H7 (cell line): Measurements from ENCODE around the gene GPATCH8. TPM values are rescaled to one million over a fixed set of nuclear protein-coding genes. Genes with fewer than 3 reads are reported as not detected.
"Not testable (repeated sequence)": the region's sequence is repeated elsewhere in the genome, so short reads cannot be mapped to it uniquely, and the experiment has no call there.

Experiments
- DNase-seq: peaks from one replicate; pipeline ENCODE4 v3.0.0; 2012
- H3K27me3 ChIP-seq: 2 replicates; pipeline ENCODE4 v1.6.0; 2011; ENCODE audit warnings: mild to moderate bottlenecking, low read length; ENCODE audit not compliant: control insufficient read depth, insufficient read depth
- H3K36me3 ChIP-seq: replicated peaks from 2 replicates; pipeline ENCODE4 v1.5.1; 2011; ENCODE audit warnings: low read length; ENCODE audit not compliant: control insufficient read depth, insufficient read depth
- H3K4me3 ChIP-seq: 2 replicates; pipeline ENCODE4 v1.5.1; 2011; ENCODE audit warnings: low read depth, mild to moderate bottlenecking, control low read depth, low read length, moderate library complexity; ENCODE audit not compliant: insufficient read depth
- total RNA-seq: library from RNA; depleted of rRNA; stranded (reverse); fragments of >200 nt; shearing (Covaris generic); gene quantifications from 2 replicates; pipeline ENCODE4 v1.2.3, GENCODE V29; 2014

Gene GPATCH8
- total RNA-seq, 1 experiment from 2014 or later, result 16.9 TPM

DNA sequence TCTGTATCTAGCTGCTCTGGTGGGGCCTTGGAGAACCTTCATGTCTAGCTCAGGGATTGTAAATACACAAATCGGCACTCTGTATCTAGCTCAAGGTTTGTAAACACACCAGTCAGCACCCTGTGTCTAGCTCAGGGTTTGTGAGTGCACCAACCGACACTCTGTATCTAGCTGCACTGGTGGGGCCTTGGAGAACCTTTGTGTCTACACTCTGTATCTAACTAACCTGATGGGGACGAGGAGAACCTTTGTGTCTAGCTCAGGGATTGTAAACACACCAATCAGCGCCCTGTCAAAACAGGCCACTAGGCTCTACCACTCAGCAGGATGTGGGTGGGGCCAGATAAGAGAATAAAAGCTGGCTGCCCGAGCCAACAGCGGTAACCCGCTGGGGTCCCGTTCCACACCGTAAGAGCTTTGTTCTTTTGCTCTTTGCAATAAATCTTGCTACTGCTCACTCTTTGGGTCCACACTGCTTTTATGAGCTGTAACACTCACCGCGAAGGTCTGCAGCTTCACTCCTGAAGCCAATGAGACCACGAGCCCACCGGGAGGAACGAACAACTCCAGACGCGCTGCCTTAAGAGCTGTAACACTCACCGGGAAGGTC, 133.7 kb downstream of the GPATCH8 start:
- not testable (repeated sequence) for H3K4me3 ChIP-seq, DNase-seq, H3K27me3 ChIP-seq, H3K36me3 ChIP-seq

DNA sequence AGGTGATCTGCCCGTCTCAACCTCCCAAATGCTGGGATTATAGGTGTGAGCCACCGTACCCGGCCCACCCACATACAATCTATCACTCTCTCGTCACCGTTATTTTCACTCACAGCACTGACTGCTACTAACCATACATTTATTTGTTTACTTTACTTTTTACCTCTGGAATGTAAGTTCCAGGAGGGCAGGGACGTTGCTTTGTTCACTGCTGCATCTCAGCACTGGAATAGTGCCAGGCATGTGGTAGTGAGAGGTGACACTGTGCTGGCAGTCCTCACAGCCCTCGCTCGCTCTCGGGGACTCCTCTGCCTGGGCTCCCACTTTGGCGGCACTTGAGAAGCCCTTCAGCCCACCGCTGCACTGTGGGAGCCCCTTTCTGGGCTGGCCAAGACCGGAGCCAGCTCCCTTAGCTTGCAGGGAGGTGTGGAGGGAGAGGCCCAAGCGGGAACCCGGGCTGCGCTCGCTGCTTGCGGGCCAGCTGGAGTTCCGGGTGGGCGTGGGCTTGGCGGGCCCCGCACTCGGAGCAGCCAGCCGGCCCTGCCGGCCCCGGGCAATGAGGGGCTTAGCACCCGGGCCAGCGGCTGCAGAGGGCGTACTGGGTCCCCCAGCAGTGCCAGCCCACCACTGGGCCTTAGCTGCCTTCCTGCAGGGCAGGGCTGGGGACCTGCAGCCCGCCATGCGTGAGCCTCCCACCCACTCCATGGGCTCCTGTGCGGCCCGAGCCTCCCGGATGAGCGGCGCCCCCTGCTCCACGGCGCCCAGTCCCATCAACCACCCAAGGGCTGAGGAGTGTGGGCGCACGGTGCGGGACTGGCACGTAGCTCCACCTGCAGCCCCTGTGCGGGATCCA, 134.6 kb downstream of the GPATCH8 start:
- H3K36me3 ChIP-seq, DNase-seq, H3K27me3 ChIP-seq, H3K4me3 ChIP-seq: not testable (repeated sequence)

DNA sequence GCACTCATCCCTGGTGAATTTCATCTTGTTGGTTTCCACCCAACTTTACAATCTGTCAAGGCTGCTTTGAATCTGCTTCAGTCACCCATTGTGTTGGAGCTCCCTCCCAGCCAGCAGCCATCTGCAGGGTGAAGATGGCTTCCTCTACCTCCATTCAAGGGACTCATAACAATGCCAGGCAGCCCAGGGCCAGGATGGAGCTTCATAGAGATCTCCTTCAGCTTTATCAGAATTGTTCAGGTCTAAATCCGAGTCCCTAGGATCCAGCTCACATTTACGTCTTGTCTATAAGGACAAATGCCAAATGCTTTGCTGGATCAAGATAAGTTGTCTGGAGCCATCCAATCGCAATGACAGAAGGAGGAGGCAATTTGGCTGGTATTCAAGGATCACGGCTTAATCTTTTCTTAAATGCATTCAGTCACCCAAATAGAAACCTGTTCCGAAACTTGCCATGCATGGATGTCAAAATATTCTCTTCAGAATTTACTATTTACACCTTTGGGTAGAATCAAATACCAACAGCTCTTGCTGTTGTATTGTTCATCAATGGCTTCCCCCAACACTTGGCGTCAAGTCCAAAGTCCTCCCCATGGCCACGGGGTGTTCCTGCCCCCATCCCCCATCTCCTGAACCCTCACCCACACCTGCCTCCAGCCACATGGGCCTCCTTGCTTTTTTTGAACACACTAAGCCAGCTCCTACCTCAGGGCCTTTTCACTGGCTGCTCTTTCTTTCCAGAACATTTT, 135.8 kb downstream of the GPATCH8 start:
- H3K4me3 ChIP-seq, result no peak overlapping the region
- no peak for DNase-seq
- H3K27me3 ChIP-seq, result peaks cover 5% of the 10 kb centered on the region
- no peaks in the 10 kb centered on the region for H3K36me3 ChIP-seq

DNA sequence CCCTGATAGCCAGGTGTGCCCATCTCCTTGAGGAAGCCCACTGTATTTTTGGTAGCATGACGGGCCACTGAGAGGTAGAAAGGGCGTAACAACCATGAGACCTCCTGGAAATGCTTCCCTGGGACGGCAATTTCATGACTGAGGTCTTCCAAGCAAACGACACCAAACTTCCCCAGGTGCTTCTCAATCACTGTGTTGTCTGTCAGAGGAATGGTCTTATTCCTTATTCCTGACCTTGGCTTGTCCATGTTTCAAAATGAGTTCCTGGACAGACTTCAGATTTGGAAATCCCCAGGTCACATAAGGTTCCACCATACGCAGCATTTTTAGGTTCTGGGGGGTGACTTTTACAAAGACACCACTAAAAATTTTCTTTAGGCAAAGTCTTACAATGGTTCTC, 138.2 kb downstream of the GPATCH8 start:
- not testable (repeated sequence) for H3K4me3 ChIP-seq, DNase-seq, H3K36me3 ChIP-seq, H3K27me3 ChIP-seq

DNA sequence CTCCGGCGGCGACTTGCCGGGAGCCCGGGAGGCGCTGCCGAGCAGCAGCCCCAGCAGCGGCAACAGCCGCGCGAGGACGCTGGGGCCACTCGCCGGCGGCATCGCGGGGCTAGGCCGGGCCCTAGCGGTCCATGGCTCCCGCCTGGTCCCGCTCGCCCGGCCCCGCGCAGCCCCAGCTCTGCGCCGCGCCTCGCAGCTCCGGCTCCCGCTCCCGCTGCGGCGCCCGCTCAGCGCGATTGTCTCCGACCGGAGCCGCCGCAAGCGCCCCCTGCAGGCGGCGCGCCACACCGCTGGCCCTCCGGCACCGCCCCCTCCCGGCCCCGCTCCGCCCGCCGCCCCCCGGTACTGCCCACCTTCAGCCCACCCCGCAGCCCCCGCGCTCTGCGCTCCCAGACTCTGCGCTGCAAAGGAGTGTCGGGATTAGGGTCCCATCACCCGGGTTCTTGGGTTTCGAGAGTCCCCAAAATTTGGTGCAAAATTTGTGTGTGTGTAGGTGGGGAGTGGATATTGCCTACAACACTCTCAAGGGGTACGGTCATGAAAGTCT, 139.5 kb downstream of the GPATCH8 start, which contains the start of gene FAM171A2:
FAM171A2 (minus strand) TSS at position 241 of the 547 bp plus-strand sequence; CDS start at position 102, 139 bp downstream.
- peaks cover 5% of the 10 kb centered on the region for H3K27me3 ChIP-seq
- H3K4me3 ChIP-seq, result peak within 1 kb of the TSS; percentile 74
- peak; percentile 98 for DNase-seq
- no peaks in the 10 kb centered on the region for H3K36me3 ChIP-seq

DNA sequence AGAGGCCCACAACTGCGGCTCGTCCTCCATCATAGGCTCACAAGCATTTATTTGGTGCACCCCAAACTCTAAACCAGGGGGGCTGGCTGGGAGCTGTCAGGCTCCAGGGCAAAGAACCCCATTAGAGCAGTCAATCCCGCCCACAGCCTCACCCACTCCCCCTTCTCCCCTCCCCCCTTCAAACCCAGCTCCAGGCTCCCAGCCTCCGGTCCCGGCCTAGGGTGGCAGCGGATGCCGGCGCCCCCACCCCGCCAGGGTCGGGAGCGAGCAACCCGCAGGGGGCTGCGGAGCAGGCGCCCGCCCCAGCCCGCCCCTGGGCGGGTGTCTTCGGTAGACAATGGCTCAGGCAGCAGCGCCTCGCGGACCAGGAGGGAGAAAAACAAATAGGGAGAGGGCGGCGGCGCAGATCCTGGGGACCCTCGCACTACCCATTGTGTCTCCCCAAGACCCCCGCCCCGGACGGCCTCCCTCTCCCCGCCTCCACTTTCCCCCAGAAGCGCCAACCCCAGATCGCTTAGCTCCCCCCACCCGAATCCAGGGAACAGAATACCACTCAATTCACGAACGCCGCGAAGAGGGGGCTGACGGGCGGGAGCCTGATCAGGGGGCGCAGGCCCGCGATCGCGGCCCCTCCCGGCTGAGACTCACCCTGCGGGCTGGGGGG, 140.1 kb downstream of the GPATCH8 start:
- H3K36me3 ChIP-seq, result no peaks in the 10 kb centered on the region
- peaks cover 5% of the 10 kb centered on the region for H3K27me3 ChIP-seq
- H3K4me3 ChIP-seq, result peak overlapping the region; percentile 74
- DNase-seq, result peak; percentile 91

DNA sequence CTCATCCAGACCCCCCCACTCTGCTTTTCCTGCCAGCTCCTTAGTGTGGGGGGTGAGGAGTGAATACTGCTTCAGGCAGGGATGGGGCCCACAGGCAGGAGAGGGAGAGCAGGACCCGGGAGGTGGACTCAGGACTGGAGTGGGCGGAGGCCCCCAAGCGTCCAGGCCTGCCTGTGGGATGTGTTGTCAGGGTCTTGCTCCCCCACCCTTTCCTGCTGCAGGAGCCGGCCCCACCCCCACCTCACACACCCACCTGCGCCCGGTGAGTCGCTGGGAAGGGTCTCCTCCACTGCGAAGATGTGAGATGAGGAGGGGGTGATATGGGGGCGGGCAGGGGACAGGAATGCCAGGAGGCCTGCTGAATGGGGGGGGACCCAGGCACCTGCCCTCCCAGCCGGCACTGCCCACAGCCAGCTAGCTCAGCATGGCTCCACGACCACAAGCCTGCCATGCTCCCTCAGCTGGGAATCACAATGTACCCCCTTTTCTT, 140.7 kb downstream of the GPATCH8 start:
- Histone ChIP-seq H3K4me3 (peak overlapping the region; percentile 74), H3K27me3 (peaks cover 5% of the 10 kb centered on the region), H3K36me3 (no peaks in the 10 kb centered on the region)
- peak; percentile 81 for DNase-seq

DNA sequence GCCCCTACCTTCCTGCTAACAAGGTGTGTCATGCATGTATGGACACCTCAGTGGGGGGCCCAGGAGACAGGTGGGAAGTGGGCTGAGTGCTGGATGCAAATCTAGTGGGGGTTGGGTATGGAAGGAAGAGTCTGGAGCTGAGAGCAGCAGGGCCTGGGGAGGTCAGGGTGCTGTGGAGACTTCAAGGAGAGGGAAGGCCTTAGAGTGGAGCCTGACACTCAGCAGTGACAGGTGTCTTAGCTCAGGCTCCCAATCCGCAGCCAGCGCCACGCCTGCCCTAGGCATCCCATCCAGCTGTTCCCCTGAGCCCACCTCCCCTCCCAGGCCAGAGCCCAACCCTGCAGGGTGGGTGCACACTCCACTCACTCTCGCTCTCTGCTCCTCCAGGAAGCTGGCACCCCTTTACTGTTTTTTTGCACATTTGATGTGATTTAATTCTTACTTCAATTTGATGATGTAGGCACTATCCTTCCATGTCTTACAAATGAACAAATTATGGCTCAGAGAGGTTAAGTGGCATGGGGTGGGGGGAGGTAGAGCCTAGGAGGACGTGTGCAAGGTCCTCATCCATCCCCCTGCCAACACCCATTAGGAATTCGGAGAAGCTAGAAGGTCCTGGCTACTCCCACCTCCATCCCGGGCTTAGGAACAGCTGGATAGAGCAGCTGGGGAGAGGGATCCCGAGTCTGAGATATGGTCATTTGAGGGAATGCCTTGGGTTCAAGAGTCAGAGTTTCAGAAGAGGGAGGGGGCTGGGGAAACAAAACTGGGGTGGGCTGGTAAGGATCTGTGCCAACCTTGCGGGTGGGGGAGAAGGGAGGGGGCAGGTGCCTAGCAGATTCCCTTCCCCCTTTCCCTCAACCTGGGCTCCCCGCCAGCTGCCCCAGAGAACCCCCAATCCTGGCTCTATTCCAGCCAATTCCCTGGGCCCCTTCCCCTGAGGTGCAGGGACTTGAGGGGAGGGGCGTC, 141.6 kb downstream of the GPATCH8 start:
- peak; percentile 67 for DNase-seq

DNA sequence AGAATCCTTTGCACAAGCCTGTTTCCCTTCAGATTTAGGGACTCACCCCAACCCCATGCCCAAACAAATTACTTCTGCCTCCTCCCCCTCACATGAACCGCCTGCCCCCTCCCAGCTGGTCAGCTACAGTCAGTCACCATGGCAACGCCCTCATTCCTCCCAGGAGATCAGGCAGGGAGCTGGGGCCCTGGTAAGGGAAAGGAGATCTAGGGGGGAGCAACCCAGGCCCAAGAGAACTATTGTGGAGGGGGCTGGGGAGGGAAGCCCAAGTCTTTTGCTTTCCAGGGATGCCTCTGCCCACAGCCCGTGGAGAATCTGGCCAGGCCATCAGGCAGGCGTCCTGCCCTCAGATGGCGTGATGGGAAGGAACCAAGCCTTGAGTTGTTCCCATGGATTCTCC, 142.4 kb downstream of the GPATCH8 start:
- DNase-seq, result peak; percentile 86

More for the DNA sequence above, 141.6 kb downstream of the GPATCH8 start:
- Histone ChIP-seq H3K27me3 (peaks cover 3% of the 10 kb centered on the region), H3K36me3 (no peaks in the 10 kb centered on the region), H3K4me3 (no peak overlapping the region)

DNA sequence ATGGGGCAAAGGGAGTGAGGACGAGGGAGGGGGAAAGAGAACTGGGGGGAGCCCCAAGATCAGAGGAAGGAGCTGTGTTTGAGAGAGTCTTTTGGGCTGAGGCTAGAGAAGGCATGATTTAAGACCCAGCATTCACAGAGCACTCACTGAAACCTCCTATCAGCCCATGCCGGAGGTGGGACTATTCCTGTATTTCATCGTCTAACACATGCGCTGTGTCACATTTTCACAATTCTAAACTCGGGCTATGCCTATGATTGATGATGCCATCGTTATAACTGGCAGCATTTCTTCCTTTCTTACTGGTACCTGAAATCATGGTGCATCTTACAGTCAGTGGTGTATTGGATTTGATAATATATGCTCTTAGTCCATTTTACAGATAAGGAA, 143.1 kb downstream of the GPATCH8 start:
- Histone ChIP-seq H3K27me3 (peaks cover 3% of the 10 kb centered on the region; the same call in 1 of the 2 replicates), H3K36me3 (no peaks in the 10 kb centered on the region), H3K4me3 (no peak overlapping the region)
- DNase-seq, result no peak

More for the DNA sequence above, 142.4 kb downstream of the GPATCH8 start:
- Histone ChIP-seq H3K27me3 (peaks cover 3% of the 10 kb centered on the region; the same call in 1 of the 2 replicates), H3K4me3 (no peak overlapping the region), H3K36me3 (no peaks in the 10 kb centered on the region)

DNA sequence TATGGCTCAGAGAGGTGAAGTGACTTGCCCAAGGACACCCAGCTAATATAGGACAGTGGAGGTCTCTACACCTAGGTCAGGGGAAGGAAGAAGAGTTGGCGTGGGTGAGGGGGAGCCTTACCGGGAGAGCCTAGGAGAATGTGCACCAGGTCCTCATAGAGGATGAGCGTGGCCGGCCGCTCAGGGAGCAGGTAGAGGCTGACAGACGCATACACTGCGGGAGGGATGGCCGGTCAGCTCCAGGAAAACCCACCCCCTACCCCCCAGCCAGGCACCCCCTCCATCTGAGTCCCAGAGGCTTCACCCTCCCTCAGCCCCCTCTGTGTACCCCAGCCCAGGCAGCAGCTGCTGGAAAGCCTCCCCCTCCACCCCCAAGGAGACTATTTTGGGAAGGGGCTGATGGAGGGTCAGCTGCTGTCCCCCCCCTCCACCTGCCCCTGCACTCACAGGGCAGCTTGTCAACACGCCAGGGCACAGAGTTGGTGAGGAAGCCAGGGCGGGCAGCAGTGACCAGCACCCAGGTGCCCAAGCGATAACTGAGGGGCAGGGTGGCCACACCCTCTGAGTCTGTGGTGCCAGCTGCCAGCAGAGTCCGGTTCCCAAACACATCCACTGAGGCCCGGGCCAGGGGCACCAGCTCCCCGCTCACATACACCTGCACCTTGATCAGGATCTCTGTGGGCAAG, 143.6 kb downstream of the GPATCH8 start:
- H3K36me3 ChIP-seq, result no peaks in the 10 kb centered on the region
- DNase-seq, result no peak
- no peak overlapping the region for H3K4me3 ChIP-seq
- H3K27me3 ChIP-seq, result peaks cover 3% of the 10 kb centered on the region; the same call in 1 of the 2 replicates

DNA sequence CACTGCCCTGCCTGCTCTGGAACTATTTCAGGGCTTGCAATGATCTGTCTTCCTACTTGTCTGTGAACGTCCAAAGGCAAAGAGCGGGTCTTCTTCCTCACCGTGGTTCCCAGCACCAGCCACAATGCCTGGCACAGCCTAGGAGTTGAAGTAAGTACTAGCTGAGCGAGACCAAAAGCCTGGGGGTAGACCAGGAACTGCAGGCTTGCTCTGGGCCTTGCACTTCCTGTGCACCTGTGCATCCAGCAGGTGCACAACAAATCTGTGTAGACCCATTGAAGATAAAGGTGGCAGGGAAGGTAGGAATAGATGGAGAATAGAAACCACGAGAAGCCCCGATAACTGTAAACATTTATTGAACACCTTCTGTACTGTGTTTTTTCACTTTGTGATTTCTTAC, 144.2 kb downstream of the GPATCH8 start:
- Histone ChIP-seq H3K4me3 (no peak overlapping the region), H3K36me3 (no peaks in the 10 kb centered on the region), H3K27me3 (peaks cover 2% of the 10 kb centered on the region; the same call in 1 of the 2 replicates)
- no peak for DNase-seq
